Dendritic cell treated with granulocyte-macrophage colony-stimulating factor and Interleukin-4, amounts not matched to agents 40 ng/mL and 50 ng/mL, for 4 days (primary cell): ENCODE data around the gene ELK4.

Experiments
- H3K27ac Mint-ChIP-seq: one replicate; pipeline ENCODE4 v1.8.0; 2022; ENCODE audit warnings: mild to moderate bottlenecking, mixed read lengths
- H3K27me3 Mint-ChIP-seq: one replicate; pipeline ENCODE4 v1.8.0; 2022; ENCODE audit warnings: mild to moderate bottlenecking, mixed read lengths
- H3K36me3 Mint-ChIP-seq: one replicate; pipeline ENCODE4 v1.8.0; 2022; ENCODE audit warnings: low read depth, mixed read lengths
- H3K4me1 Mint-ChIP-seq: one replicate; pipeline ENCODE4 v1.8.0; 2022; ENCODE audit warnings: low read depth, mixed read lengths
- H3K4me3 Mint-ChIP-seq: one replicate; pipeline ENCODE4 v1.8.0; 2022; ENCODE audit warnings: mild to moderate bottlenecking, moderate library complexity, mixed read lengths
- H3K9me3 Mint-ChIP-seq: one replicate; pipeline ENCODE4 v1.8.0; 2022; ENCODE audit warnings: mixed read lengths
- intact Hi-C: fragments of 100-400 bp; cut with micrococcal nuclease; formaldehyde crosslinking; loops from one replicate; pipeline ENCODE4 v1.15.0; 2022

ELK4 gene

GRCh38 chr1:205591522-205592351 lies 40.1 kb downstream of the ELK4 start:
- intact Hi-C loops: loop anchor here (1.0 kb wide), 3 partner anchors 41 to 120 kb away; partner anchors contain the start of gene ELK4
- peaks cover 14% of the 10 kb centered on the region for H3K4me1 Mint-ChIP-seq
- H3K4me3 Mint-ChIP-seq: peak overlapping the region; percentile 63
- peaks cover 15% of the 10 kb centered on the region for H3K36me3 Mint-ChIP-seq
- no peaks in the 10 kb centered on the region for H3K9me3 Mint-ChIP-seq
- H3K27me3 Mint-ChIP-seq: peaks cover 7% of the 10 kb centered on the region
- no peak overlapping the region for H3K27ac Mint-ChIP-seq

- Mint-ChIP-seq H3K4me3 (no peak overlapping the region), H3K4me1 (peaks cover 14% of the 10 kb centered on the region), H3K27ac (no peak overlapping the region)
These were observed 40.9 kb downstream of the ELK4 start for GRCh38 chr1:205590777-205591513.

GRCh38 chr1:205590457-205590768 lies 41.4 kb downstream of the ELK4 start:
- Mint-ChIP-seq H3K27ac (no peak overlapping the region), H3K9me3 (no peaks in the 10 kb centered on the region), H3K36me3 (peaks cover 5% of the 10 kb centered on the region), H3K27me3 (peaks cover 7% of the 10 kb centered on the region), H3K4me3 (no peak overlapping the region), H3K4me1 (peaks cover 14% of the 10 kb centered on the region)
- intact Hi-C loops: no loop called here

More at GRCh38 chr1:205590777-205591513, 40.9 kb downstream of the ELK4 start:
- peaks cover 7% of the 10 kb centered on the region for H3K27me3 Mint-ChIP-seq
- intact Hi-C loops: loop anchor here (1.0 kb wide), 1 partner anchor 66 kb away; no protein-coding TSS in a partner anchor
- peaks cover 10% of the 10 kb centered on the region for H3K36me3 Mint-ChIP-seq
- H3K9me3 Mint-ChIP-seq: no peaks in the 10 kb centered on the region

GRCh38 chr1:205589618-205590456 lies 42.0 kb downstream of the ELK4 start:
- H3K27me3 Mint-ChIP-seq: peaks cover 8% of the 10 kb centered on the region

GRCh38 chr1:205589046-205589445 lies 42.8 kb downstream of the ELK4 start:
- no peak overlapping the region for H3K4me3 Mint-ChIP-seq
- H3K27ac Mint-ChIP-seq: no peak overlapping the region
- no peaks in the 10 kb centered on the region for H3K9me3 Mint-ChIP-seq
- H3K4me1 Mint-ChIP-seq: peaks cover 14% of the 10 kb centered on the region
- intact Hi-C loops: loop anchor here (10.0 kb wide), 1 partner anchor 64 kb away; no protein-coding TSS in a partner anchor
- no peaks in the 10 kb centered on the region for H3K36me3 Mint-ChIP-seq
- H3K27me3 Mint-ChIP-seq: peaks cover 8% of the 10 kb centered on the region

More at GRCh38 chr1:205589618-205590456, 42.0 kb downstream of the ELK4 start:
- Mint-ChIP-seq H3K4me3 (no peak overlapping the region), H3K4me1 (peaks cover 14% of the 10 kb centered on the region), H3K36me3 (no peaks in the 10 kb centered on the region), H3K9me3 (no peaks in the 10 kb centered on the region), H3K27ac (no peak overlapping the region)
- intact Hi-C loops: loop anchor here (10.0 kb wide), 1 partner anchor 65 kb away; no protein-coding TSS in a partner anchor

GRCh38 chr1:205588636-205589035 lies 43.2 kb downstream of the ELK4 start:
- H3K27me3 Mint-ChIP-seq: peaks cover 11% of the 10 kb centered on the region
- no peaks in the 10 kb centered on the region for H3K36me3 Mint-ChIP-seq
- intact Hi-C loops: loop anchor here (10.0 kb wide), 1 partner anchor 64 kb away; no protein-coding TSS in a partner anchor
- no peaks in the 10 kb centered on the region for H3K9me3 Mint-ChIP-seq
- peaks cover 14% of the 10 kb centered on the region for H3K4me1 Mint-ChIP-seq
- H3K27ac Mint-ChIP-seq: no peak overlapping the region
- no peak overlapping the region for H3K4me3 Mint-ChIP-seq

- Mint-ChIP-seq H3K27ac (no peak overlapping the region), H3K27me3 (peaks cover 19% of the 10 kb centered on the region), H3K36me3 (no peaks in the 10 kb centered on the region), H3K4me1 (peaks cover 17% of the 10 kb centered on the region), H3K9me3 (no peaks in the 10 kb centered on the region), H3K4me3 (no peak overlapping the region)
- intact Hi-C loops: loop anchor here (10.0 kb wide), 1 partner anchor 63 kb away; no protein-coding TSS in a partner anchor
These were observed 44.2 kb downstream of the ELK4 start for GRCh38 chr1:205587581-205587980.

GRCh38 chr1:205585835-205586785 lies 45.7 kb downstream of the ELK4 start:
- no peak overlapping the region for H3K4me3 Mint-ChIP-seq
- no peaks in the 10 kb centered on the region for H3K9me3 Mint-ChIP-seq
- H3K27me3 Mint-ChIP-seq: peaks cover 28% of the 10 kb centered on the region
- intact Hi-C loops: loop anchor here (10.0 kb wide), 1 partner anchor 61 kb away; no protein-coding TSS in a partner anchor
- no peaks in the 10 kb centered on the region for H3K36me3 Mint-ChIP-seq
- peaks cover 12% of the 10 kb centered on the region for H3K4me1 Mint-ChIP-seq
- no peak overlapping the region for H3K27ac Mint-ChIP-seq

- Mint-ChIP-seq H3K36me3 (no peaks in the 10 kb centered on the region), H3K27ac (no peak overlapping the region), H3K4me1 (peaks cover 12% of the 10 kb centered on the region), H3K27me3 (peaks cover 34% of the 10 kb centered on the region), H3K9me3 (no peaks in the 10 kb centered on the region), H3K4me3 (no peak overlapping the region)
- intact Hi-C loops: loop anchor here (10.0 kb wide), 1 partner anchor 61 kb away; no protein-coding TSS in a partner anchor
These were observed 46.5 kb downstream of the ELK4 start for GRCh38 chr1:205585169-205585834.

GRCh38 chr1:205584732-205585131 lies 47.1 kb downstream of the ELK4 start:
- H3K27ac Mint-ChIP-seq: no peak overlapping the region
- no peaks in the 10 kb centered on the region for H3K9me3 Mint-ChIP-seq
- H3K27me3 Mint-ChIP-seq: peaks cover 36% of the 10 kb centered on the region
- intact Hi-C loops: loop anchor here (10.0 kb wide), 1 partner anchor 60 kb away; no protein-coding TSS in a partner anchor
- H3K36me3 Mint-ChIP-seq: no peaks in the 10 kb centered on the region
- H3K4me3 Mint-ChIP-seq: no peak overlapping the region
- H3K4me1 Mint-ChIP-seq: peaks cover 12% of the 10 kb centered on the region

- Mint-ChIP-seq H3K27ac (no peak overlapping the region), H3K36me3 (no peaks in the 10 kb centered on the region), H3K4me1 (peaks cover 8% of the 10 kb centered on the region), H3K27me3 (peaks cover 40% of the 10 kb centered on the region), H3K4me3 (no peak overlapping the region), H3K9me3 (no peaks in the 10 kb centered on the region)
- intact Hi-C loops: loop anchor here (10.0 kb wide), 1 partner anchor 59 kb away; no protein-coding TSS in a partner anchor
These were observed 48.2 kb downstream of the ELK4 start for GRCh38 chr1:205583461-205584130.
